A673 (cell line): ENCODE results near the gene CDH4.

Experiments
- EZH2 ChIP-seq: fragments of 200-600 bp; sonication (generic); IDR thresholded peaks from 2 replicates; pipeline ENCODE4 v1.6.1; 2017; ENCODE audit warnings: borderline replicate concordance, low read depth, mild to moderate bottlenecking, mixed read lengths, antibody characterized with exemption, low read length; ENCODE audit not compliant: poor library complexity, severe bottlenecking
- TF ChIP-seq, protein P1 (sequence below): fragments of 300-800, 200-600 bp; sonication (generic); conservative IDR thresholded peaks from 2 replicates; pipeline ENCODE4 v1.5.1; 2017; ENCODE audit warnings: low read depth, mild to moderate bottlenecking, antibody characterized with exemption, low read length, moderate library complexity, mixed read lengths

DNA sequence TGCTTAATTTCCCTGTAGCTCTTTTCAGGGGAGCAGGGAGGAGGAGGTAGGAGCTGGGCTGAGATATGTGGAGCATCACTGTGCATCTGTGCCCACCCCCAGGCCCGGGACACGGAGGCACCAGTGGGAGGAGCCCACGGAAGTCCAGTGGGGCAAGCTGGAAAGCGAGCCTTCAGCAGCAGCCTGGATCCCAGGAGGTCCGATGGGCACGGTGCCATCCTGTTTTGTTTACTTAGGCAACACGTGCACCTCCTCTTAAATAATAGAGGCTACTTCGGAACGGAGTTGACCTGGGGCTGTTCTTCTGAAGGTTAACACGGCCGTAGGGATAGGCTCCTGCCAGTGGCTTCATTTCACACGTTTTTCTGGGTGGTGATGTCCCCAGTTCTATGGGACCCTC, 51.6 kb downstream of the CDH4 start:
- TF ChIP-seq EZH2: no peak
- TF ChIP-seq, protein P1, sequence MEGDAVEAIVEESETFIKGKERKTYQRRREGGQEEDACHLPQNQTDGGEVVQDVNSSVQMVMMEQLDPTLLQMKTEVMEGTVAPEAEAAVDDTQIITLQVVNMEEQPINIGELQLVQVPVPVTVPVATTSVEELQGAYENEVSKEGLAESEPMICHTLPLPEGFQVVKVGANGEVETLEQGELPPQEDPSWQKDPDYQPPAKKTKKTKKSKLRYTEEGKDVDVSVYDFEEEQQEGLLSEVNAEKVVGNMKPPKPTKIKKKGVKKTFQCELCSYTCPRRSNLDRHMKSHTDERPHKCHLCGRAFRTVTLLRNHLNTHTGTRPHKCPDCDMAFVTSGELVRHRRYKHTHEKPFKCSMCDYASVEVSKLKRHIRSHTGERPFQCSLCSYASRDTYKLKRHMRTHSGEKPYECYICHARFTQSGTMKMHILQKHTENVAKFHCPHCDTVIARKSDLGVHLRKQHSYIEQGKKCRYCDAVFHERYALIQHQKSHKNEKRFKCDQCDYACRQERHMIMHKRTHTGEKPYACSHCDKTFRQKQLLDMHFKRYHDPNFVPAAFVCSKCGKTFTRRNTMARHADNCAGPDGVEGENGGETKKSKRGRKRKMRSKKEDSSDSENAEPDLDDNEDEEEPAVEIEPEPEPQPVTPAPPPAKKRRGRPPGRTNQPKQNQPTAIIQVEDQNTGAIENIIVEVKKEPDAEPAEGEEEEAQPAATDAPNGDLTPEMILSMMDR: no peak
